ENCODE data around the gene IMPDH2.

The IMPDH2 gene

DNA sequence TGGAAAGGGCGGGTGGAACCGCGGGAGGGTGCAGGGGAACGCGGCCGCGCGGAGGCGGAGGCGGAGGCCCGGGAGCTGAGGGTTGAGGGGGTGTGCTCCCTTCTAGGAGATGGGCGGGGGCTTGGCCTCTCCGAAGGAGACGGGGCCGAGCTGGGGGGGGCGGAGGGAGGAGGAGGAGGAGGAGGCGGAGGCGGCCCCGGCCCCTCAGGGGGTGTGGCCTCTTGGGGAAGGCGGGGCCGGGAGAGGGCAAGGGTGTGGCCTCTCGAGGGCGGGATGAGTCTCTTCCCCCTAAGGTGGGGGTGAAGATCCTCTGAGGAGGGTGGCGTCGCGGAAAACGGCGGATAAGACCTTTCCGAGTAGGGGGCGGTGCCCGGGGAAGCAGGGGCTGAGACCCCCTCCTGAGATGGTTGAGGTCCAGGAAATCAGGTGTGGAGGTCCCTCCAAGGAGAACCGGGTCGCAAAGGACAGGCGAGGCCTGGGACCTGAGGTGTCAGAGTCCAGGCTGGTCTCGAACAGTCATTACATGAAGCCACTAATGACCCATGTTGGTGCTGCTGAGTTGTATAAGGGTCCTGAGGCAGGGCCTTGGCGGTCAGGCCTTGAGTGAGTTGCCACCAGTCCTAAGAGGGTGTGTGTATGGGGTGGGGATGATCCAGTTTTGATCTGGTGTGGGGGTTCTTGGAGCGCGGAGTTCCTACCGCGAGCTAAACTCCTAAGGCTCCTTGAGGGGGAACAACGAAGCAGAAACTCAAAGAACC lies 21.2 kb downstream of the IMPDH2 start:
- no peak for FAIRE-seq

DNA sequence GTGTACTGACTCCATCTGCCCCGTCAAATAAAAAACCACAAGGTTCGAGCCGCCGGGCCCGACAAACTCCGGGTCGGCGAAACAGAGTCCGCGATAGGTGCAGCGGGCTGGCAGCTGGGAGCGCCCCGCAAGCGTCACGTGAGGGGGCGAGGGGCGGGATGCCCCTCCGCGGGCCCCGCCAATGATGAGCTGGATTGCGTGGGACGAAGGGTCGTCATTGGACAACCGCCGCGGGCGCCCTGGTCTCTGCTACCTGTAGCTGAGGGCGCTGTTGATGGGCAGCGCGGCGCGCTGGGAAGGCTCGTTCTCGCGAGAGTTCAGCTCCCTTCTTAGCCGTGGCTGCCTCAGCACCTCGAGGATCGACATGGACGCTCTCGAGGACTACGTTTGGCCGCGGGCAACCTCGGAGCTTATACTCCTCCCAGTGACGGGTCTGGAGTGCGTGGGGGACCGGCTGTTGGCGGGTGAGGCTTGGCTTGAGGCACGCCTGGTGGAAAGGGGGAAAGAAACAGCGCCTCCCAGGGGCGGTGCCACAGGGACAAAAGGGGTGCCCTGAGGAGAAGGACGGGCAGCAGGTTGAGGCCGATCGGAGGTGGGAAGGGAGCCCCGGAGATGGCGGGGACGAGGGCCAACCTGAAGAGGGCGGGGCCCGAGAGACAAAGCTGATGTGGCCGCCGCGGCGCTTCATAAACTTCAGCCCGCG lies 22.0 kb downstream of the IMPDH2 start, which contains the start of gene WDR6:
Gene WDR6, plus strand, starts transcription at position 324 of the 703 bp plus-strand sequence. Its CDS starts 41 bp downstream, at position 365.
- DNase-seq (ENCODE audit: insufficient read length, low spot score) = peak; percentile 99
- peak; percentile 97 for TF ChIP-seq POLR2A (IDR thresholded peaks at IDR 0.05; ENCODE audit: low read depth, low read length)
- peak; percentile 18 for TF ChIP-seq PAX5 (IDR thresholded peaks at IDR 0.05; ENCODE audit: insufficient read depth, low read length, severe bottlenecking)
- peak; percentile 85 for TF ChIP-seq POU2F2 (IDR thresholded peaks at IDR 0.05; ENCODE audit: low read depth, low read length)
- no peak for TF ChIP-seq SPI1 (IDR thresholded peaks at IDR 0.05; ENCODE audit: low read depth, low read length)
- peak; percentile 97 for TF ChIP-seq POLR2AphosphoS5 (IDR thresholded peaks at IDR 0.05; ENCODE audit: low read depth, low read length)
- peak; percentile 90 for TF ChIP-seq TAF1 (IDR thresholded peaks at IDR 0.05; ENCODE audit: low read depth, low read length)
- FAIRE-seq = peak; percentile 100

More for the DNA sequence above, 21.2 kb downstream of the IMPDH2 start:
- TF ChIP-seq POLR2AphosphoS5 (IDR thresholded peaks at IDR 0.05; ENCODE audit: low read depth, low read length) = no peak
- no peak for TF ChIP-seq POLR2A (IDR thresholded peaks at IDR 0.05; ENCODE audit: low read depth, low read length)
- TF ChIP-seq PAX5 (IDR thresholded peaks at IDR 0.05; ENCODE audit: insufficient read depth, low read length, severe bottlenecking) = no peak
- TF ChIP-seq POU2F2 (IDR thresholded peaks at IDR 0.05; ENCODE audit: low read depth, low read length) = 0 out of 2 replicates have a peak, but pooled peaks have one; percentile 54
- peak; percentile 80 for DNase-seq (ENCODE audit: insufficient read length, low spot score)

DNA sequence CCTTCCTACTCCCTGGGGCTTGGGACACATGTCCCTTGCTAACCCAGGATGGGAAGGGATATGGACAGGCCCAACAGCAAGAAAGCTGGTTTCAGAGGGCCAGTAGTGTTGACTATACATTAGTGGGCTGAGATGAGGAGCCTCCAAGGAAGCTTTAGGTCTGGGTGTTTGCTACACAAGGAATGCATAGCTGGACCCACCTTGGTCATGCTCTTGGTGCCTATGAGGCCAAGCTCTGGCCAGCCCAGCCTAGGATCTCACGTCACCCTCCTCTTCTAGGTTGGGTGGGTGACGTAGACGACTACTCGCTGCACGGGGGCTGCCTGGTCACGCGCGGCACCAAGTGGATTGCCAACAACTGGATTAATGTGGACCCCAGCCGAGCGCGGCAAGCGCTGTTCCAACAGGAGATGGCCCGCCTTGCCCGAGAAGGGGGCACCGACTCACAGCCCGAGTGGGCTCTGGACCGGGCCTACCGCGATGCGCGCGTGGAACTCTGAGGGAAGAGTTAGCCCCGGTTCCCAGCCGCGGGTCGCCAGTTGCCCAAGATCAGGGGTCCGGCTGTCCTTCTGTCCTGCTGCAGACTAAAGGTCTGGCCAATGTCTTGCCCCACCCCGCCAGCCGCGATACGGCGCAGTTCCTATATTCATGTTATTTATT lies 22.7 kb downstream of the IMPDH2 start:
- TF ChIP-seq POU2F2 (IDR thresholded peaks at IDR 0.05; ENCODE audit: low read depth, low read length) = no peak
- TF ChIP-seq TAF1 (IDR thresholded peaks at IDR 0.05; ENCODE audit: low read depth, low read length) = no peak
- TF ChIP-seq POLR2A (IDR thresholded peaks at IDR 0.05; ENCODE audit: low read depth, low read length) = no peak
- DNase-seq (ENCODE audit: insufficient read length, low spot score) (no peak), FAIRE-seq (no peak)

DNA sequence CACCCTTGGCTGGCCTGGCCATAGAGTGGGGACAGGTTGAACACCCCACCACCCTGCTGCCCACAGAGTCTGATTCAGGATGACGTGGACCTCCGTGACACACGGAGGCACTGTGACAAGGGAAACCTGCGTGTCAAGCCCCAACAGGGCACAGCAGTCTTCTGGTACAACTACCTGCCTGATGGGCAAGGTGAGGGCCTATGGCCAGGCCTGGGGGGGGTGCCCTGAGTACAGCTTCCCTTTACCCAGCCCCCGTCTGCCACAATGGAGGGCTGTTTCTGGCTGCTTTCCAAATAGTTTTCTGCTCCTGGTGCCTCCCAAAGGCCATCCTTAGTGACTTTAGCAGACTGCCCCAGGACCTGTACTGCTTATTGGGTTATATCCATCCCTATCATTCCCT lies 23.2 kb downstream of the IMPDH2 start:
- TF ChIP-seq PAX5 (IDR thresholded peaks at IDR 0.05; ENCODE audit: insufficient read depth, low read length, severe bottlenecking) = no peak
- TF ChIP-seq POLR2A (IDR thresholded peaks at IDR 0.05; ENCODE audit: low read depth, low read length) = no peak
- TF ChIP-seq POLR2AphosphoS5 (IDR thresholded peaks at IDR 0.05; ENCODE audit: low read depth, low read length) = no peak
- no peak for TF ChIP-seq POU2F2 (IDR thresholded peaks at IDR 0.05; ENCODE audit: low read depth, low read length)
- DNase-seq (ENCODE audit: insufficient read length, low spot score) (no peak), FAIRE-seq (no peak)

DNA sequence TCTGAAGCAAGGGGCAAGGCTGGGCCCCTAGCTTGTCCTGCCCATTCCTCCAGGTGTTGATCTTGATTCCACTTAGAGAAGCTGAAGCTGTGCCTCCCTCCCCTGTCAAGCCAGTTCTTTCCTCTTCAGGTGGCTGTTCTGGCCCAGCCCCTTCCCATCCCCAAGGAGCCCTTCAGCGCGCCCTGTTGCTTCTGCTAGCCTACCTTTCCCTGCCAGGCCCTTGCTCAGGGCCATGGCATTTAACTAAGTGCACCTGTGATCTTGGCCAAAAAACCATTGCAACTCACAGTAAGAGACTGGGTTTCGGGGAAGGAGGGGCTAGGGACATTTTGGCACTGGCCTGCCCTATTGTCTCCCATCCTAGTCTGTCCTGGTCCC lies 23.9 kb downstream of the IMPDH2 start:
- TF ChIP-seq SPI1 (IDR thresholded peaks at IDR 0.05; ENCODE audit: low read depth, low read length) (no peak), POU2F2 (IDR thresholded peaks at IDR 0.05; ENCODE audit: low read depth, low read length) (no peak), POLR2A (IDR thresholded peaks at IDR 0.05; ENCODE audit: low read depth, low read length) (no peak), POLR2AphosphoS5 (IDR thresholded peaks at IDR 0.05; ENCODE audit: low read depth, low read length) (no peak), TAF1 (IDR thresholded peaks at IDR 0.05; ENCODE audit: low read depth, low read length) (no peak), PAX5 (IDR thresholded peaks at IDR 0.05; ENCODE audit: insufficient read depth, low read length, severe bottlenecking) (no peak)
- FAIRE-seq (no peak), DNase-seq (ENCODE audit: insufficient read length, low spot score) (no peak)

DNA sequence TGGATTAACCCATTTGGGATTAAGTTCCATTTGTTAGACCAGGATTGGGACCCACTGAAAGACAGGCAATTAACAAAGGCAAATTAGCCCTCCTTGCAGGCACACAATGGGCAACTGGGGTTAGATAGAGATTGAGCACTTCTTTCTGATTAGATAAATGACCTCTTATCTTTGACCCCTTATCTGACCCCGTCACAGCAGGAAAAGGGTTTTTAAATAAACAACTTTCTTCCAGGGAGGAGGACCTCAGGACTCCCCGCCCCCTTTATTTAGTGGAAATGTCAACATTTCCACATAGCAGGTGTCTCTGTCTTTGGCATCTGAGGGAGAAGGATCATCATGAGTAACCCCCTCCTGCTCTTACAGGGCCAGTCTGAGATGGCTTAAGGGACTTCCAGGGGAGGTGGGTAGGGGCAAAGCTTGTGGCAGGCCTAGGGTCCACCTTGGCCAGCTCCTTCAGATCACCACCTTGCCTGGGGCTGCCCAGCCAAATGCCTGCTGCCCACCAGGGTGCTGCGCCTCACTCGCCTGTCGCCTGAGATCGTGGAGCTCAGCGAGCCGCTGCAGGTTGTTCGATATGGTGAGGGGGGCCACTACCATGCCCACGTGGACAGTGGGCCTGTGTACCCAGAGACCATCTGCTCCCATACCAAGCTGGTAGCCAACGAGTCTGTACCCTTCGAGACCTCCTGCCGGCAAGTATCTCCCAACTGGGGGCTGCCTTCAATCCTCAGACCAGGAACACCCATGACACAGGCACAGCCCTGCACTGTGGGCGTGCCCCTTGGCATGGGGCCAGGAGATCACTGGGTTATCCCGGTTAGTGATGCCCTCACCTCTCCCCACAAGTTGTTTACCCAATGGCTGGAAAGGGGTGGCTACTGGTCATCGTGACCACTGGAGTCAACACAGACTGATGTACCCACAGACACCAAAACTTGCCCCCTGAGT lies 24.6 kb downstream of the IMPDH2 start:
- TF ChIP-seq POLR2A (IDR thresholded peaks at IDR 0.05; ENCODE audit: low read depth, low read length) = no peak
- TF ChIP-seq TAF1 (IDR thresholded peaks at IDR 0.05; ENCODE audit: low read depth, low read length) = no peak
- no peak for TF ChIP-seq POU2F2 (IDR thresholded peaks at IDR 0.05; ENCODE audit: low read depth, low read length)
- no peak for TF ChIP-seq POLR2AphosphoS5 (IDR thresholded peaks at IDR 0.05; ENCODE audit: low read depth, low read length)
- no peak for FAIRE-seq

DNA sequence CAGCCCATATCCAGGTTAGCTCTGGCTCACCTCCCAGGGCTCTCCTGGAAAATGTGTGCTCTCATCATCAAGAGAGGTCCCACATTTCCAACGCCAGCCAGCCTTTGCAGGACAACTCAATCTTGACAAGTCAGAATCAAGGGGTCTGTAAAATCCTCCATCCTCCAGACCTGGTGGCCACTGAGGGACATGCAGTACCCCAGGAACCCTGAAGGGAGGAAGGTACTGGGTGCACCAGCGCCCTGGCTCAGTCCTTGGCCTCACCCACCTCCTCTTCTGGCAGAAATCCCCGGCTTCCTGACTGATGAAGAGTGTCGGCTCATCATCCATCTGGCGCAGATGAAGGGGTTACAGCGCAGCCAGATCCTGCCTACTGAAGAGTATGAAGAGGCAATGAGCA lies 28.0 kb downstream of the IMPDH2 start:
- TF ChIP-seq POLR2AphosphoS5 (IDR thresholded peaks at IDR 0.05; ENCODE audit: low read depth, low read length) (no peak), SPI1 (IDR thresholded peaks at IDR 0.05; ENCODE audit: low read depth, low read length) (no peak), PAX5 (IDR thresholded peaks at IDR 0.05; ENCODE audit: insufficient read depth, low read length, severe bottlenecking) (no peak), TAF1 (IDR thresholded peaks at IDR 0.05; ENCODE audit: low read depth, low read length) (no peak), POU2F2 (IDR thresholded peaks at IDR 0.05; ENCODE audit: low read depth, low read length) (no peak), POLR2A (IDR thresholded peaks at IDR 0.05; ENCODE audit: low read depth, low read length) (no peak)
- DNase-seq (ENCODE audit: insufficient read length, low spot score) = no peak
- no peak for FAIRE-seq

More for the DNA sequence above, 24.6 kb downstream of the IMPDH2 start:
- no peak for DNase-seq (ENCODE audit: insufficient read length, low spot score)

DNA sequence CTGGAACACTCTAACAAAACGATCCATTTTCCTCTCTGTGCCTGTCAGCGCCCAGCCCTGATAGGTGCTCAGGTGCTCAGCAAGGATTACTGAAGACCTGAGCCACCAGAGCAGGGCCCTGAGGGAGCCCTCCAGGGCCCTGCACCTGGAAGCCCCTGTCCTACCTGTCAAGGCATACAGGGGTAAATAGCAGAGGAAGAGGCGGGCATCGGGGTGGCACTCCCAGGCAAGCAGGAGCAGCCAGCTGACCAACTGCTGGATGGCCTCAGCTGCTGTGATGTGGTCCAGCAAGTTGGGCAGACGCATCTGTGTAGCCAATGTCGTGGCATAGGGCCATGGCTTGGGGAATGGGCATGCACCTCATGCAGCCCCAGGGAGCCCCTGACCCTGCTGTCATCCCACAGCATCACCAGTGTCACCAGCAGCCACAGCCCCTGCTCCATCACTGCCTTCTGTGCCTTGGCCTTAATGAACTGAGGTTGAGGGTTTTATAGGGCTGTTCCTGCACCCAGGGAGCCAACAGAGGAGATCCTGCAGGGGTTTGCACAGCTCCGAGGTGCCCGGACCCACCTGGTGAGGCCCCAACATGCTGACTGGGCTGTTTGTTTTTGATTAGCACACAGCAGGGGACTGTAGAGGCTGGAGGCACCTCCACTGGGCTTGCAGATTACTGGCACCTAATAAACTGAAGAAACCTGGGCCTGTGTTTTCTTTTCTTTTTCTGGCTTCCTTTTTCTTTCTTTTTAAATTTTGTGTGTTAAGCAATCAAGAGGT lies 29.9 kb downstream of the IMPDH2 start:
- TF ChIP-seq POLR2AphosphoS5 (IDR thresholded peaks at IDR 0.05; ENCODE audit: low read depth, low read length) (0 out of 2 replicates have a peak, but pooled peaks have one; percentile 25), SPI1 (IDR thresholded peaks at IDR 0.05; ENCODE audit: low read depth, low read length) (no peak), POLR2A (IDR thresholded peaks at IDR 0.05; ENCODE audit: low read depth, low read length) (no peak)
- FAIRE-seq (no peak), DNase-seq (ENCODE audit: insufficient read length, low spot score) (no peak)

Data from GM12891 (cell line).